Lung (tissue), 13 donors: ENCODE measurements around the gene RNF157. TPM values are rescaled to one million over a fixed set of nuclear protein-coding genes. Genes with fewer than 3 reads are reported as not detected.

Experiments
- ATAC-seq: fragments of 200-7000 bp; cut with Tn5 transposase; one replicate; pipeline ENCODE4 v1.9.1; 2020; ENCODE audit warnings: moderate number of reproducible peaks; ENCODE audit not compliant: insufficient read depth, low FRiP score
- DNase-seq, 3 donors: peaks; one replicate each; pipeline ENCODE4 v3.0.0-alpha.2; 2013 to 2017
- H3K27ac ChIP-seq, 2 donors: one replicate each; pipeline ENCODE4 v1.5.1; 2013; ENCODE audit warnings: mild to moderate bottlenecking in 2 of 2, moderate library complexity in 2 of 2, control low read depth in 1 of 2, inconsistent platforms in 1 of 2, low read depth in 1 of 2, low read length in 1 of 2
- H3K27me3 ChIP-seq, 3 donors: one replicate each; pipeline ENCODE4 v1.5.1; 2013; ENCODE audit warnings: low read length in 2 of 3; ENCODE audit not compliant: control insufficient read depth in 3 of 3, insufficient read depth in 3 of 3
- H3K36me3 ChIP-seq, 4 donors: one replicate each; pipeline ENCODE4 v1.5.1; 2013; ENCODE audit warnings: low read length in 4 of 4, mild to moderate bottlenecking in 1 of 4, moderate library complexity in 1 of 4; ENCODE audit not compliant: control insufficient read depth in 4 of 4, insufficient read depth in 4 of 4
- H3K4me1 ChIP-seq, 5 donors: one replicate each; pipeline ENCODE4 v1.5.1; 2013; ENCODE audit warnings: low read length in 5 of 5, mild to moderate bottlenecking in 2 of 5, moderate library complexity in 1 of 5; ENCODE audit not compliant: control insufficient read depth in 5 of 5, insufficient read depth in 5 of 5
- H3K4me3 ChIP-seq: one replicate; pipeline ENCODE4 v1.5.1; 2013; ENCODE audit warnings: mild to moderate bottlenecking, control low read depth, moderate library complexity
- H3K9ac ChIP-seq, 2 donors: one replicate each; pipeline ENCODE4 v1.5.1; 2013; ENCODE audit warnings: low read length in 2 of 2, control low read depth in 1 of 2; ENCODE audit not compliant: insufficient read depth in 1 of 2
- H3K9me3 ChIP-seq, 4 donors: one replicate each; pipeline ENCODE4 v1.5.1; 2013; ENCODE audit warnings: low read length in 3 of 4, mild to moderate bottlenecking in 1 of 4, moderate library complexity in 1 of 4; ENCODE audit not compliant: control insufficient read depth in 4 of 4, insufficient read depth in 3 of 4
- WGBS, 2 donors: extraction: QIAGEN DNeasy Blood & Tissue Kit; methylation state at CpG; one replicate each; pipeline ENCODE4 v1.1.7; 2013; 5-methylcytosine and 5-hydroxymethylcytosine counted together
- polyA plus RNA-seq, 2 donors: library from polyadenylated mRNA; stranded (reverse); fragments of 200-250 nt; gene quantifications; one replicate each; pipeline ENCODE4 v1.2.1, GENCODE V29; 2013
- small RNA-seq: library from RNA; depleted of rRNA; stranded (forward); fragments of <200 nt; gene quantifications from one replicate; pipeline ENCODE3, GENCODE V24; 2014; ENCODE audit warnings: low replicate concordance
- total RNA-seq, 2 donors: library from RNA; depleted of rRNA in 1 of 2; stranded (reverse); fragments of >200 nt in 1 of 2; gene quantifications; one replicate each; pipeline ENCODE4 v1.2.1, GENCODE V29; 2014 to 2021
- TF ChIP-seq, protein P1 (sequence below): IDR thresholded peaks from 2 replicates; pipeline ENCODE4 v1.5.1; 2012; ENCODE audit warnings: mild to moderate bottlenecking; ENCODE audit errors: control extremely low read depth, extremely low read depth
- donor health status: control.
- donor health status: control.
- donor health status: Bipolar disorder and iron deficiency.
- donor health status: healthy.
- donor health status: DM: yes; HTN: yes; CAD: no.

RNF157 gene
- total and polyA plus RNA-seq, 4 donors = 0.88 to 2.5 (median 1.8) TPM

DNA sequence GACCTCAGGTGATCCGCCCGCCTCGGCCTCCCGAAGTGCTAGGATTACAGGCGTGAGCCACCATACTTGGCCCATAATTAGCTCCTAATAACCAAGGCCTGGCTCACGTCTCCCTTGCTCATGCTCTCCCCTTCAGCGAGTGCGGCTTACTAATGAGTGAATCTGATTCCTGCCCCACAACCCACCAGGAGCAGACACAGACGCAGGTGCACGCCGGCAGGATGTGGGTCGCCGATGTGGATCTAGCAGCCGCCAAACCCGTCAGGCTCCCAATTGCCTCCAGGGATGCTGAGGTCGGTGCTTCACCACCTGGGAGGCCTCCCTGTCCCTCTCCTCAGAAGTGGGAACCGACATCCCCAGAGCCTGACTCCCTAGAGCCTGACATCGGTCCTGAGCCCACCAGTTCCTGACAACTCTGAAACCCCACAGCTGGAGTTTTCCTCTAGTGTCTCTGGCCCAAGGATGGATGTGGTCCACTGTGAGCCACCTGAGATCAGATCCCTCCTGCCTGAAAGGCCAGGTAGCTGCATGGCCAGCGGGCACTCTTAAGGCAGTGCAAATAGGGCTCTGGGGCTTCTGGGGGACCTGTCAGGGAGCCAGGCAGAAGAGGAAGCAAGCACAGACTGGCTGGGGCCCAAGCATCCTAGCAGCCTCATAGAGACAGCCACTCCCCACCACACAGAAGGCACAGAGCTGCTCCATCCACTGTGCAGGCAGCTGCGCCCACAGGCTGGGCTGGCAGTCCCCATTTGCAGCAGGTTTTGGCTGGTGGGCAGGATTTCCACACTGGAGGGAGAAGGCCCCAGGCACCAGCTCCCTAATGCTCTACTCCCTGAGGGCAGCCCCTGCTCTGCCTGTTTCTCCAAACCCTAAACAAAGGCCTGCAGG lies 147.5 kb downstream of the RNF157 start:
- TF ChIP-seq, protein P1, sequence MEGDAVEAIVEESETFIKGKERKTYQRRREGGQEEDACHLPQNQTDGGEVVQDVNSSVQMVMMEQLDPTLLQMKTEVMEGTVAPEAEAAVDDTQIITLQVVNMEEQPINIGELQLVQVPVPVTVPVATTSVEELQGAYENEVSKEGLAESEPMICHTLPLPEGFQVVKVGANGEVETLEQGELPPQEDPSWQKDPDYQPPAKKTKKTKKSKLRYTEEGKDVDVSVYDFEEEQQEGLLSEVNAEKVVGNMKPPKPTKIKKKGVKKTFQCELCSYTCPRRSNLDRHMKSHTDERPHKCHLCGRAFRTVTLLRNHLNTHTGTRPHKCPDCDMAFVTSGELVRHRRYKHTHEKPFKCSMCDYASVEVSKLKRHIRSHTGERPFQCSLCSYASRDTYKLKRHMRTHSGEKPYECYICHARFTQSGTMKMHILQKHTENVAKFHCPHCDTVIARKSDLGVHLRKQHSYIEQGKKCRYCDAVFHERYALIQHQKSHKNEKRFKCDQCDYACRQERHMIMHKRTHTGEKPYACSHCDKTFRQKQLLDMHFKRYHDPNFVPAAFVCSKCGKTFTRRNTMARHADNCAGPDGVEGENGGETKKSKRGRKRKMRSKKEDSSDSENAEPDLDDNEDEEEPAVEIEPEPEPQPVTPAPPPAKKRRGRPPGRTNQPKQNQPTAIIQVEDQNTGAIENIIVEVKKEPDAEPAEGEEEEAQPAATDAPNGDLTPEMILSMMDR = no peak
- WGBS, 2 donors = 94 to 96% methylated on average over 20 of the region's 20 CpGs
- DNase-seq = no peak

More for the DNA sequence above, 147.5 kb downstream of the RNF157 start:
- H3K4me1 ChIP-seq = no peaks in the 10 kb centered on the region
- H3K9ac ChIP-seq = no peak overlapping the region
- no peak overlapping the region for H3K27ac ChIP-seq
- H3K27me3 ChIP-seq = no peaks in the 10 kb centered on the region
- H3K36me3 ChIP-seq = peaks cover 9 to 67% (median 45%) of the 10 kb centered on the region in 4 donors
- no peak for ATAC-seq
- H3K4me3 ChIP-seq = no peak overlapping the region
- H3K9me3 ChIP-seq = no peaks in the 10 kb centered on the region

Small RNA genes within 50 kb of the gene (small RNA-seq; reads per million reads assigned to genes)
- not detected for gene ATP5MGP6
- 0.31 reads per million, percentile 36 among the genes with 10 or more reads in this experiment for gene MIR6868

Other genes starting within 250 kb of the RNF157 start
- 1 to 10 TPM; 7.8 TPM for gene CDK3, start 239.6 kb downstream of the RNF157 start, total RNA-seq
- 10 to 100 TPM in 1 of 2 donors, 1 to 10 TPM in 1; 7.3 to 15.7 TPM for gene CDK3, start 239.6 kb downstream of the RNF157 start, polyA plus RNA-seq
- gene EVPL, start 213.2 kb downstream of the RNF157 start, total RNA-seq = 10 to 100 TPM; 34.1 to 38.4 TPM
- 10 to 100 TPM; 10.9 to 36.0 TPM for gene EVPL, start 213.2 kb downstream of the RNF157 start, polyA plus RNA-seq
- gene SRP68, start 168.0 kb downstream of the RNF157 start, total RNA-seq = 10 to 100 TPM; 63.9 to 68.9 TPM
- 10 to 100 TPM; 30.8 to 50.0 TPM for gene SRP68, start 168.0 kb downstream of the RNF157 start, polyA plus RNA-seq
- gene GALR2, start 165.7 kb downstream of the RNF157 start, total RNA-seq = under 1 TPM in 1 of 2 donors, not detected in 1; 0.40 TPM
- under 1 TPM; 0.20 to 0.44 TPM for gene GALR2, start 165.7 kb downstream of the RNF157 start, polyA plus RNA-seq
- under 1 TPM in 1 of 2 donors, not detected in 1; 0.25 TPM for gene ZACN, start 161.3 kb downstream of the RNF157 start, total RNA-seq
- gene ZACN, start 161.3 kb downstream of the RNF157 start, polyA plus RNA-seq = 1 to 10 TPM; 1.4 to 1.9 TPM
- gene EXOC7, start 136.7 kb downstream of the RNF157 start, total RNA-seq = 100 to 1,000 TPM; 109 to 111 TPM
- 10 to 100 TPM; 49.9 to 52.3 TPM for gene EXOC7, start 136.7 kb downstream of the RNF157 start, polyA plus RNA-seq
- gene FOXJ1, start 99.2 kb downstream of the RNF157 start, total RNA-seq = 10 to 100 TPM; 66.1 to 95.0 TPM
- gene FOXJ1, start 99.2 kb downstream of the RNF157 start, polyA plus RNA-seq = 10 to 100 TPM; 32.5 to 34.5 TPM
- 10 to 100 TPM; 11.6 to 57.1 TPM for gene UBALD2, start 24.9 kb upstream of the RNF157 start, total RNA-seq
- 10 to 100 TPM; 59.8 to 64.0 TPM for gene UBALD2, start 24.9 kb upstream of the RNF157 start, polyA plus RNA-seq
- gene QRICH2, start 67.8 kb upstream of the RNF157 start, total RNA-seq = 1 to 10 TPM; 2.3 to 3.0 TPM
- 1 to 10 TPM; 2.5 to 4.7 TPM for gene QRICH2, start 67.8 kb upstream of the RNF157 start, polyA plus RNA-seq
- 10 to 100 TPM; 35.1 to 74.7 TPM for gene PRPSAP1, start 113.4 kb upstream of the RNF157 start, total RNA-seq
- gene PRPSAP1, start 113.4 kb upstream of the RNF157 start, polyA plus RNA-seq = 10 to 100 TPM; 29.8 to 34.0 TPM
- 10 to 100 TPM; 13.7 to 17.6 TPM for gene SPHK1, start 144.1 kb upstream of the RNF157 start, total RNA-seq
- gene SPHK1, start 144.1 kb upstream of the RNF157 start, polyA plus RNA-seq = 10 to 100 TPM; 11.0 to 82.4 TPM
- 10 to 100 TPM; 24.3 to 24.6 TPM for gene UBE2O, start 212.7 kb upstream of the RNF157 start, total RNA-seq
- gene UBE2O, start 212.7 kb upstream of the RNF157 start, polyA plus RNA-seq = 10 to 100 TPM; 10.8 to 11.1 TPM
- under 1 TPM in 1 of 2 donors, not detected in 1; 0.31 TPM for gene AANAT, start 227.1 kb upstream of the RNF157 start, total RNA-seq
- under 1 TPM in 1 of 2 donors, not detected in 1; 0.10 TPM for gene AANAT, start 227.1 kb upstream of the RNF157 start, polyA plus RNA-seq